Esophagus muscularis mucosa (tissue), 3 donors: ENCODE measurements around the gene FNTB.
A peak's percentile ranks its signal among the peaks of the same experiment; 100 is the strongest.

Experiments
- CTCF ChIP-seq, 3 experiments: fragments of 200-600 bp in 2 of 3; fragments of 450-650 bp in 1 of 3; sonication (generic) in 2 of 3; IDR thresholded peaks; one replicate each; pipeline ENCODE4 v1.5.1; 2017 to 2019; ENCODE audit warnings: antibody characterized with exemption in 3 of 3, mild to moderate bottlenecking in 2 of 3, moderate library complexity in 1 of 3
- POLR2A ChIP-seq: fragments of 450-650 bp; IDR thresholded peaks from one replicate; pipeline ENCODE4 v1.6.1; 2017; ENCODE audit warnings: antibody characterized with exemption, moderate library complexity, mild to moderate bottlenecking, low read depth

DNA sequence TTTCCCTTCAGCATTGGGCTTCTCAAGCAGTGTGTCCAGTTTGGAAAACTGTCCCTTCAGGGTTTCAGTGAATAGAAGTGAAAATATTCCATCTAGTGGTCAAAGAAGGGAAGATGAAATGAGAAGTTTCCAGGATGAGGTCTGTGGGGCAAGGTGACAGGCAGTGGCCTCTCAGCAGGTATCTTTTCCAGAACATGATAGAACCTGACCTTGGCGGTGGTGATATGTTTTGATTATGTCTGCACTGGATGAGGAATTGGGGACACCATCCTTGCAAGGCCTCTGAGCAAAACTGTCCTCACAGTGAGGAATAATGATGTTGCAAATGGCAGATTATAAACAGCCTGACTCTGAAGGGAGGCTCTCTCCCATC is 48.9 kb upstream of the FNTB start:
- peak; percentile 18 to 43 (median 23) for TF ChIP-seq CTCF (IDR thresholded peaks at IDR 0.05)
- TF ChIP-seq POLR2A = no peak
